Spleen (tissue), 7 donors: Measurements from ENCODE around the gene SCYL1.

Experiments
- CTCF ChIP-seq, 11 experiments: fragments of 200-600 bp in 7 of 11; fragments of 450-650 bp in 4 of 11; sonication (generic) in 4 of 11; IDR thresholded peaks in 8 of 11; conservative IDR thresholded peaks in 3 of 11; 1 replicate in 7 of 11; 2 replicates in 4 of 11; pipeline versions ENCODE4 v1.4.0 to v1.8.0; 2016 to 2021; ENCODE audit warnings: antibody characterized with exemption in 11 of 11, inconsistent platforms in 4 of 11, mild to moderate bottlenecking in 1 of 11
- POLR2A ChIP-seq, 3 donors: fragments of 450-650 bp; IDR thresholded peaks; one replicate each; pipeline ENCODE4 v1.5.1; 2017; ENCODE audit warnings: antibody characterized with exemption in 3 of 3, mild to moderate bottlenecking in 1 of 3
- donor health status: DM: no; HTN: no; CAD: no; lungs with moderate emphysema.
- donor health status: DM: no; HTN: no; CAD: no.
- donor health status: DM: no; HTN: no; CAD: no.

GRCh38 chr11:65552388-65552951 lies 27.6 kb downstream of the SCYL1 start:
- TF ChIP-seq CTCF (IDR thresholded peaks at IDR 0.05 in 8 of 11, conservative IDR thresholded peaks at IDR 0.05 in 3 of 11) = peak in 4 of 11 experiments; percentile 9 to 25 (median 21)
- no peak for TF ChIP-seq POLR2A (IDR thresholded peaks at IDR 0.05)
